GM19240 (cell line): ENCODE results near the gene HSDL2.

Experiments
- DNase-seq: peaks from one replicate; pipeline ENCODE4 v3.0.0; 2011; ENCODE audit warnings: low spot score; ENCODE audit not compliant: insufficient read length

Gene HSDL2

DNA sequence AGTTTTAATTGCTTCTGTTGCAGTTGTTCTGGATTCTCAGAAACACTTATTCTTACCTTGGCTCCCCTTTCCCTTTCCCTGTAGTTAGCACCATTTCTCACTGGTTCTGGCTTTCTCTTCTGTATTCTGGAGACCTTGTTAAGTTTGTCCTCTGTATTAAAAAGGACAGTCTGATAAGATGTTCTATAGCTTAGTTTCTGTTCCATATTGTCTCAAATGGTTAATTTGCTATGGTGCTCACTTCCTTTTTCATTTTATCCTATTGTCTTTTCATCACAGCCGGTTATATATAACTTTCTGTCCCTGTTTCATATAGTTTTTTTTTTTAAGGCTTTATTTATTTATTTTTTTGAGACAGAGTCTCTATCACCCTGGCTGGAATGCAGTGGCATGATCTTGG lies 65.3 kb downstream of the HSDL2 start:
- DNase-seq, result no peak

DNA sequence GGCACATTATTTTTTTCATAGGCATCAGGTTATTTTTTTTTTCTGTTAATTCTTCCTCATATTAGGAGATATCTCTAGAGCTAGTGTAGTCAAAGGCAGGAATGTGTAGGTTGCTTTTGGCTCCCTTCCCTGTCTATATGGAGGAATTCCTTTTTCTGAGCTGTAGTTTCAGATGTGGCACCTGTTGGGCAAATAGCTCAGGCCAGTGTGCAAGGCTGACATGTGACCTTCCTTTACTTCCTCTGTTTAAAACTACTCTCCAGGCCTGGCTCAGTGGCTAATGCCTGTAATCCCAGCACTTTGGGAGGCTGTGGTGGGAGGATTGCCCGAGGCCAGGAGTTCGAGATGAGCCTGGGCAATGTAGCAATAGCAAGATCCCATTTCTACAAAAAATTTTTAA lies 66.2 kb downstream of the HSDL2 start:
- no peak for DNase-seq

DNA sequence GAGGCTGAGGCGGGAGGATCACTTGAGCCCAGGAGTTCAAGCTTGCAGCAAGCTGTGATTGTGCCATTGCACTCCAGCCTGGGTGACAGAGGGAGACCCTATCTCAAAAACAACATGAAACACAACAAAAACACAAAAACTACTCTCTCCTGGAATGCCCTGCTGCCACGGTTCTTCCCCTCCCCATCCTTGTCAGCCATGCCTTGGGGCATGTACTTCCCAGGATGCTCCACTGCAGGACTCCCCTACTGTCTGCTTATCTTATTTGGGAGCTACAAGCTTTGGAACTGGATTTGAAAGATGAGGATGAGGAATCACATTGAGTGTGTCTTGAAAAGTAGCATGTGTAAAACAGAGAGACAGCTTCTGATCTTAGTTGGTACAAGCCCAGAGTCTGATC lies 66.6 kb downstream of the HSDL2 start:
- DNase-seq, result no peak

DNA sequence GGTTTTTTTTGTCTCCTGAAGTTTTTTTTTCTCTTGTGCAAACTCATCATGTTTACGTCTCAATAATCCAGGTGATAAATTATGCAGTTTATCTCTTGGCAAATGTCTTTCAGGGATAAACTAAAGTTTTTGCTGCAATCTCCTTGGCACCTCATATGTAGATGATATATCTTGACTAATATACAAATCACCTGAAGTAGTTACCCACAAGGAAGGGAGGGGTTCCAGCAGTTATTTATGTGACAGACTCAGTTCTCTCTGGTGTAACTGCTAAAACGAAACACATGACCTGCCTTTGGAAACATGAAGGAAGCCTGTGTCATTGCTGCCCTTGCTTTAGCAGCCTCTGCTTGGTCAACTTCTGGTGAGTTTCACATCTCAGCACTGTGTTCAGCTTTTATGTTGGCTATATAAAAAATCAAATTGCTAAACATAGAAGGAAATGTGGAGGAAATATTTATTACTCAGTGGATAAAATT lies 67.4 kb downstream of the HSDL2 start:
- no peak for DNase-seq

DNA sequence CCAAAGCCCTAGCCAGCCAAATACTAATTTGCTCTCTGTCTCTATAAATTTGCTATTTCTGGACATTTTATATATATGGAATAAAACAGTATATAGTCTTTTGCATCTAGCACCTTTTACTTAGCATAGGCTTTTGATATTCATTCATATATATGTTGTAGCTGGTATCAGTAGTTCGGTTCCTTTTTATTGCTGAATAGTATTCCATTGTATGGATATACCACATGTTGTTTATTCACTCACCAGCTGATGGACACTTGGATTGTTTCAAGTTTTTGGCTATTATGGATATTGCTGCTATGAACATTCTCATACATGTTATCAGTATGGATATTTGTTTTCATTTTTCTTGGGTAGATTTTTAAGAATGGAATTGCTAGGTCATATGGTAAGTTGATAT lies 82.9 kb downstream of the HSDL2 start:
- DNase-seq, result no peak

DNA sequence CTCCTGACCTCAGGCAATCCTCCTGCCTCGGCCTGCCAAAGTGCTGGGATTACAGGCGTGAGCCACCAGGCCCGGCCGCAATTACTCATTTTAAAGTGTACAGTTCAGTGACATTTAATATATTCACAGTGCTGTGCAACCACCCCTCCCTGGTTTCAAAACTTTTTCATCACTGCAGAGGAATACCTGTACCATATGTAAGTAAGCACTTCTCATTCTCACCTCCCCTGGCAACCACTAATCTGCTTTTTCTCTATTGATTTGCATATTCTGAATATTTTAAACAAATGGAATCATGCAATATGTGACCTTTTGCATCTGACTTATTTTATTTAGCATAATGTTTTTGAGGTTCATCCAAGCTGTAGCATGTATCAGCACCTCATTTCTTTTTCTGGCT lies 85.4 kb downstream of the HSDL2 start:
- DNase-seq, result no peak

DNA sequence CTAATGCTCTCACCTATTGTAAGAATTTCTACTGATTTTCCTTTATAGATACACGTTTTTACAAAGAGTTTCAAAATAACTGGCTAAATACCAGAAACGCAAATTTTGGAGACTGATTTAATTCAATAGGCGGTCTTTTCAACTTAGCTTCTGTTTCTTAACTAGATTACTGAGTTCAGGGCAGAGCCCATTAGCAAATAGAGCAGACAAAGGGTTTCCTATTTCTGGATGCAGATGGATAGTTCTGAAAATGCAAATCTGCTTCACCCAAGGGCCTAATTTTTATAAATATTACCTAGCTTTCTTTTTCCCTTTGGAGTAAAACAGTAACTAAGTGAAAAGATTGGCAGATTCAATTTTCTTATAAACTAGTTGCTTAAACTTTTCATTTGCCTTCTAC lies 93.1 kb downstream of the HSDL2 start:
- no peak for DNase-seq

DNA sequence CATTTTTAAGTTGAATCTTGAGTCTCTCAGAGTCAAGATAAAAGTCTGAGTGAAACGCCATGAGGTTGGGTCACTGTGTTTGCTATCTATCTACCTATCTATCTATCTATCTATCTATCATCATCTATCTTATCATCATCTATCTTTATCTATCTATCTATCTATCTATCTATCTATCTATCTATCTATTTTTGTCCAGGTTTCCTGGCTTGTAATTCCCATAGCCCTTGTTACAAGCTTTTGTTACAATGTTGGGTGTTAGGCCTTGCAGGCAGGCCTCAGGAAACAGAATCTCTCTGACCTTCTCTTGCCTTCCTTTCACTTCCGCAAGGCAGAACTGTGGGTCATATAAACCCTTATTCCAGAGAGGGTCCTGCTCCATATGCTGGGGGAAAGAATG lies 94.1 kb downstream of the HSDL2 start:
- no peak for DNase-seq

DNA sequence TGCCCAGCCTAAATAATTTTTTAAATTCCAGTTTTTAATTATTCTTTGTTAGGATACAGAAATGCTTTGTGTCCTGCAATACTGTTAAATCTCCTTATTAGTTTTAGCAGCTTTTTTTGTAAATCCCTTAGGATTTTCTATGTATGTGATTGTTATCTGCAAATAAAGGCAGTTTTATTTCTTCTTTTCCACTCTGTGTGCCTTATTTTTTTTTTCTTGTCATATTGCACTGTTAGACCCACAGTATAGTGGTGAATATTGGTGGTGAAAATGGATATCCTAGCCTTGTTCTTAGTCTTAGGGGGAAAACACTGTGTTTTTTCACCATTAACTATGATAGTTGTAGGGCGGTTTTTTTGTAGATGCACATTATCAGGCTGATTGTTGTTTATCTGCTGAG lies 95.4 kb downstream of the HSDL2 start:
- no peak for DNase-seq

DNA sequence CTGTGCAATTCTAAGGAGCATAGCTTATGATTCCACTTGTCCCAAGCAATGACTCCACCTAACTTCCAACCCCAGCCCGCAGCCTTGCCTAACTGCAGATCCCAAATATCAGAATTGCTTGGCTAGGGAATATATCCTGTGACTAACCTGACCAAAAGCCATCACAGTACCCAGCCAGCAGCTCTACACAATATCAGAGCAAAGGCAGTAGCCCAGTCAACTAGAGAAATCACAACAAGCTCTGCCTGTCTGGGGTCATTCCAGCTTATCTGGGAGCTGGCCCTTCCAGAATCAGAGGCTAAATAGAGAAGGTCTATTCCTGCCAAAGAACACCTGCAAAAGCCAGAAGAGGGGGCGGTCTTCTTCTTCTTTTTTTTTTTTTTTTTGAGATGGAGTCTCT lies 97.4 kb downstream of the HSDL2 start:
- DNase-seq, result no peak

DNA sequence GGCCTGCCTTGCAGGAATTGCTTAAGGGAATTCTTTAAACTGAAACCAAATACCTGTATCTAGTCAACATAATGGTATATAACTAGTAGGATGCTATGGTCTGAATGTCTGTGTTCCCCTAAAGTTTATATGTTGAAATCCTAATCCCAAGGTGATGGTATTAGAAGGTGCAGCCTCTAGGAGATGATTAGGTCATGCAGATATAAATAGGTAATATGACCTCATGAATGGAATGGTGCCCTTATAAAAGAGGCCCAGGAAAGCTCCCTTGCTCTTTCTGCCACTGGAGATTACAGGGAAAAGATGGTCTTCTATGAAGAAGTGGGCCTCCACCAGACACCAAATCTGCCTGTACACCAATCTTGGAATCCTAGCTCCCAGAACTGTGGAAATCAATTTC lies 99.3 kb downstream of the HSDL2 start:
- no peak for DNase-seq

DNA sequence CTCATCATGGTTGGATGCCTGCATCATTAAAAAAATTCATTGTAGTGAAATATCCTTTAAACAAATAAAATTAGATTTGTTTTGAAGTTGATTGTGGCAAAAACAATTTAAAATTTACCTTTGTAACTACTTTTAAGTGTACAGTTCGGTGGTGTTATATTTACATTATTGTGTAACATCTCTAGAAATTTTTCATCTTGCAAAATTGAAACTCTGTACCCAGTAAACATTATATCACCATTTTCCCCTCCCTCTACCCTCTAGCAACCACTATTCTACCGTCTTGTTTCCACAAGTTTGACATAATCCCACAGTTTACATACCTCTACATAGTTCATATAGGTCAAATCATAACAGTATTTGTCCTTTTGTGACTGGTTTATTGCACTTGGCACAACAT lies 104.7 kb downstream of the HSDL2 start:
- no peak for DNase-seq

DNA sequence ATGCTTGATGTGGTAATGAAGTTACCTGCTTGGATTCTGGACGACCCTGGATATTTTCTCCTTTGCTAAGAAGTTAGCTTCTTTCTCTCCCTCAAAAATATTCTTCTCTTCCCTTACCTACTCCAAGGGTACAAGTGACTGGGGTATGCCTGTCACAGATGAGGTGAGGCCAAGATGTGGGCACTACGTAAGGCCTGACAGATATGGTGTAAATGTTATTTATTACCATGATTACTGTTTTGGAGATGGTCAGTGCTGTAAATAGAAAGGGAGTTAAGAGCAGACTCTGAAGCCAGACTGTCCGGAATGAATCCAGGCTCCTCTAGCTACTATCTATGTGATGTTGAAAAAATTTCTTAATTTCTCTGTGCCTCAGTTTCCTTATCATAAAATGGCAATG lies 105.7 kb downstream of the HSDL2 start:
- no peak for DNase-seq

DNA sequence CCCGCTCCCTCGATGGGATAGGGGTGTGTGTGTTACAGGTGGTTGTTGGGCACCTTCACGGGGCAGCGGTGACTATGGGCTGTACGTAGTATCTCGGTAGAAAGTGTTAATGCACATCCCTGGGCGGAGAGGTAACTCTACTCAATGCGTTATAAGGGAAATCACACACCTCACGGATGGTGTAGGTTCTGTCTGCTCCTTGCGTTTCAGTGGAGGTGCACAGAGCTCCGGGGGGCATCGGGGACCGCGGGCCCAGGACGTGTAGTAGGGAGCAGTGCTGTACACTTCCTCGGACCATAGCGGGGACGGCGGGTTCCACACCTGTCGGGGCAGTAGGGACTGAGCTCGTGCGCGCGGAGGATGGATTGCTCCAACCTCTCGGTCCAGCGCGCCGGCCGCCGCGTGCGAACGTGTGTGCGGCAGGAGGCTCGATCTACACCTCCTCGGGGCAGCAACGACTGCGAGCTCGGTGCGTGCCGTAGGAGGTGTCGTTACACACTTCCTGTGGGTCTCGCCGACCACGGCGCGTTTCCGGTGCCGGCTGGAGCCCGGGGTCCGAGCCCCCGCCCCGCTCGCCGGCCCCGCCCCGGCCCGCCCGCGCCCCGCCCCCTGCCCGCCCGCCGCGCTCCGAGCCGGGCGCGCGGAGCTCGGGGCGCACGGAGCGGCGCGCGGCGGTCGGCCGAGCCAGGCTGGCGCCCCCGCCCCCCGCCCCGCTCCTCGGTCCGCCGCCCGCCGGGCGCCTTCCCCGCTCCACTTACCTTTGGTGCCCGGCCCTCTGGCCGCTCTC lies 106.5 kb downstream of the HSDL2 start, which contains the start of gene KIAA1958:
TSS of gene KIAA1958 (plus strand) at position 607 of the 787 bp plus-strand sequence. CDS start 87,254 bp downstream, outside the sequence.
- peak; percentile 87 for DNase-seq

DNA sequence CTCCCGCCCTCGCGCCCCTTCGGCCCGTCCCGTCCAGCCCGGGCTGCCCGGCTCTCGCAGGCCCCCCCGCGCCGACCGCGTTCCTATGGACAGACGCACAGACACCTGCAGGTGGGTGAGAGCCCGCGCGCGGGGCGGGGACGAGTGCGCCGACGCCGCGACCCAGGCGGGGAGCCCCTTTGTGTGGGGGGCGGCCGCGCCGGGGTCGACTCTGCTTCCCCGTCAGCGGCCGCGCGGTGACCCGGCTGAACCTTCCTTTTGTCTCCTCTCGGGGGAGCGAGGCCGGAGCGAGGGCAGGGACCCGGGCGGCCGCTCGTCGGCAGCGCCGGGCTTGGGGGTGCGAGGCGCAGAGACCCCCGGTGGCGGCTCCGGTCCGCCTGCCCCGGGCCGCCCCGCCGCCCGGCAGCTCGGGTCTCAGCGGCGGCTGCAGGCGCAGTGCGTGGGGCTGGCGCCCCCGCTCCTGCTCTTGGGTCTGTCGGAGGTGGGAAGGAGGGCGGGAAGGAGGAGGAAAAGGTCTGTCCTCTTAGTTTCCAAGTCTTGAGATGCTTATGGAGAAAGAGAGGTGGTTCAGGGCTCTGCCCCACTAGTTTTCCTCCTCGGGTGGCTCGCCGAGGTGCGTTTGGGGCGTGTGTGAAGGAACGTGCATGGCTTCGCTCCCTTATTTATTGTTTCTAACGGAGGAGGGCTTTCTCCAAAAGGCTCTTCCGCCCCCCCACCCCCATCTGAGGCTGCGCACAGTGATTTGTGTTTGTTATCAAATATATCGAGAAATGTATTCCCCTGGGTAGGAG lies 107.3 kb downstream of the HSDL2 start:
- DNase-seq, result peak; percentile 48

DNA sequence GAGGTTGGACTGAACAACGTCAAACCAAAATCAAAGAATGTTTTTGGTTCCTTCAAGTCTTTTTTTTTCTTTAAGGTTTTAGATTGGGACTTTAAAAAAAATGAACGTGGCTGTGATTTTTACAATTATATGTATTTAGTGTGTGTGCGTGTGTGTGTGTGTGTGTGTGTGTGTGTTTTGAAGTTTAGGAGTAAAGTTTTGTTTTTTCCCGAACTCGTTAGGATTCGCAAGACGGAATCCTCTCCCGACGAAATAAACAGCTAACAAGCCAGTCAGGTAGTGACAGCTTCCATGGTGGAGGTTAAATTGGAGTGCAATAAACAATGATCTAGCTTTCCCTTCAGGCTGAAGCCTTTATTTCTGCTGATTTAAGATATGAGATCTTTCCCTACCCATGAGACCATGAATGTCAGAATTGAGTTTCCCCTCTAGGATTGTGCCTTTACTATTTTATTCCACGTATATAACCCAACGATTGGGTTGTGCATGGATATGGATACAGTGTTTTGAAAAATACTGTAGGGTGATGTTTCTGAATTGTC lies 108.0 kb downstream of the HSDL2 start:
- DNase-seq, result no peak

DNA sequence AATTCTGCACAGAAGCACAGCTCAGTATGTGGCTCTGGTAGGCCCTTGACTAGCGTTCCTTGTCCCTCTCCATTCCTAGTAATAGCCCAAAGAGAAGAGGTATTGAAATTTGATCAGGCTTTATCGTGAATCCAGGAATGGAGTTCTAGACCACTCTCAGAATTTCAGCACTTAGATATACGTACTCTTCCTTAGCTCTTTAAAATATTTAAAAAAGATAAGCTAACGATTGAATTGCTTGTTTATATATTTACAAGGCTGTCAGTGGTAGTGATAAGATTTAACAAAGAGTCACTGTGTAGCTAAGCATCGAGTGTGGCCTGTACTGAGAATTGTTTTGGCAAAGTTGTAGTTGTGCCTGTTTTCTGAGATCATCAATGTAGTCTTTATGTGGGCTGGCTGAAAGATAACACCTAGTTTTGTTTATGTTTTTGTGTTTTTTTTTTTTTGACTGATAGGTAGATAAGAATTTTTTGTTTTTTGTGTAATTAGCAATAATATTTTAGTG lies 109.2 kb downstream of the HSDL2 start:
- DNase-seq, result no peak

DNA sequence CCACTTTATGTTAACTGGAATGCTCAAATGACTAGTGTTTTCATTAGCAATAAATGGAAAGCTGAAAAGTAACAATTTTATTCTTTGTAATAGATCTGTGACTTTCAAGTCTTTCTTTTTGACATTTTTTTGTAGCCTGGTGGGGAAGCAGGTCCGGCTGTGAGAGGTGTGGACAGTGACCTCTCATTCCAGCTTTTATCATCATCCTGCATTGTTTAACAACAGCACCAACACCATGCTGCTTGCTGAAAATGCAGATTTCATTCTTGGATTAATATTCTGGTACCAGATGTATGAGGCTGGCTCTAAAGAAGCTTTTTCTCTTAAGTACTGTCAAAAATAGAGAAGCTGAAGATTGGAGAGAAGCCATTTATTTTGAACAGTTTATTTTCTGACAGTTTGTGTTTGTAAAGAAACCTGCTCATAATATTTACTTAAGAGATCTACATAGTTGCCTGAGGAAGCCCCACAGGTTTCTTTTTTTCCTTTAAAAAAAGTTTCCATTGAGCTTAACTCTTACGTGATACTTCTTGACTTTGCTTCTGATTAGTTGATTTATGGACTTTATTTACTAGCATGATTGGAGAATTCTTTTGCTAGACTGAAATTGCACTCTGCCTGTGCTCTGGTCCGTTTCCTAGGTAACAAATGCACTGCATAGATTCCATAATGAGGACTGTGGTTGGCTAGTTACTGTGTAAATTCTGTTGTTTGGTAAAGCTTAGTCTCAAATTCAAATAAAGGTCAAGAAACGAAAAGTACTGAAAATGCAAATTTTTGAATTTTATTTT lies 110.2 kb downstream of the HSDL2 start:
- no peak for DNase-seq

DNA sequence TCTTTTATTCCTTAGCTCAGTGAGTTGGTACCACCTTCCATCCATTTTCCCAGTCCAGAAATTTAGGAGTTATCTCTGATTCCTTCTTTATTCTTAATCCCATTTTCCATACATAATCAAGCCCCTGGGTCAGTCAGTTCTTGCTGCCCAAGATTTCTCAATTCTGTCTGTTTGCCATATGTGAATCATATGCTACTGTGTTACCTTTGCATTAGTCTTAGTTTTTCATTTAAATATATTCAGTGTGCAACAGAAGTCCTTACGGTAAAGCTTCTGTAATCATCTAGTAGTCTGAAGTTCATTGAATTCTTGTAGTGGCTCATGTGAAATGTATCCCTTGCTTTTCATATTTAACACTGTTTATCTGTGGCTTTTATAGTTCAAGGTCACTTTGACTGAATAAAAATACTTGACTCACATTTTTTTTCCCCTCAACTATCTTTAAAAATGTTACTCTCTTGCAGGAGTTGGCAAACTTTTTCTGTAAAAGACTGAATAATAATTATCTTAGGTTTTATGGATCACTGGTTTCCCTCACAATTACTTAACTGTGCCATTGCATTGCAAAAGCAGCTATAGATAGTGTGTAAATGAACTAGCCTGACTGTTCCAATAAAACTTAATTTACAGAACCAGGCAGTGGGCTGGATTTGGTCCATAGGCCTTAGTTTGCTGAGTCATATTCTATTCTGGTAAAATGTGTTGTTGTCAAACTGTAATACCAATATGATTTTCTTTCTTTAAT lies 113.7 kb downstream of the HSDL2 start:
- DNase-seq, result no peak

DNA sequence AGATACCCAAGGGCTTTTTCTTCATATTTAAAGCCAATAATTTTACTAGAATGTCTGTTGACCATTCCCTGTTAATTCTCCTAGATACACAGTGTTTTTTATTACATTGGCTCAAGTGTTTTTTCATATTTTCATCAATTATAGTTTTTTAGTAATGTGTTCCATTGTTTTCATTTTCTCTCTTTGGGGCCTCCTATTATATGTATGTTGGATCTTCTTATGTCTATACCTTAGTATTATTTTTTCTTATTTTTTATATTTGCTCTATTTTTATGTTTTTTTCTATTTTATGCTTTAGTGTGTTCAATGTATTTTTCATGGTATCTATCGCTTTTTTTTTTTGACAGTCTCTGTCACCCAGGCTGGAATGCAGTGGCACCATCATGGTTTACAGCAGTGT lies 114.2 kb downstream of the HSDL2 start:
- DNase-seq, result no peak

DNA sequence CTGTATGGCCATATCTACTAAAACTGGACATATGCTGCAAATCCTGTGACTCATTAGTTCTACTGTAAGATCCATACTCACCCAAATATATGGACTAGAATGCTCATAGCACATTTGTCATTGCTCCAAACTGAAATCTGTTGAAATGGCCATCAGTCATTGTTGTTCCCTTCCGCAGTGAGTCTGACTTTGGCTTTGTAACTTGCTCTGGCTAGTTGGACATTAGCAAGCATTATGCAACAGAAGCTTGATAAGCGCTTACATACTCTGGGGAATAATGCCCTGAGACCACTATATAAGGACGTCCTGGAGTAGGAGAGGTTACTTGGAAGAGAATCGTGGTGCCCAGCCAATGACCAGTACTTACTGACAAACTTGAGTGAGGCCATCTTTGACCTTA lies 115.7 kb downstream of the HSDL2 start:
- DNase-seq, result no peak
